ENCODE results near the gene CYLD. TPM values are rescaled to one million over a fixed set of nuclear protein-coding genes. Genes with fewer than 3 reads are reported as not detected.

CYLD gene
- total RNA-seq, 1 experiment from 2014 or later = 12.5 TPM

DNA sequence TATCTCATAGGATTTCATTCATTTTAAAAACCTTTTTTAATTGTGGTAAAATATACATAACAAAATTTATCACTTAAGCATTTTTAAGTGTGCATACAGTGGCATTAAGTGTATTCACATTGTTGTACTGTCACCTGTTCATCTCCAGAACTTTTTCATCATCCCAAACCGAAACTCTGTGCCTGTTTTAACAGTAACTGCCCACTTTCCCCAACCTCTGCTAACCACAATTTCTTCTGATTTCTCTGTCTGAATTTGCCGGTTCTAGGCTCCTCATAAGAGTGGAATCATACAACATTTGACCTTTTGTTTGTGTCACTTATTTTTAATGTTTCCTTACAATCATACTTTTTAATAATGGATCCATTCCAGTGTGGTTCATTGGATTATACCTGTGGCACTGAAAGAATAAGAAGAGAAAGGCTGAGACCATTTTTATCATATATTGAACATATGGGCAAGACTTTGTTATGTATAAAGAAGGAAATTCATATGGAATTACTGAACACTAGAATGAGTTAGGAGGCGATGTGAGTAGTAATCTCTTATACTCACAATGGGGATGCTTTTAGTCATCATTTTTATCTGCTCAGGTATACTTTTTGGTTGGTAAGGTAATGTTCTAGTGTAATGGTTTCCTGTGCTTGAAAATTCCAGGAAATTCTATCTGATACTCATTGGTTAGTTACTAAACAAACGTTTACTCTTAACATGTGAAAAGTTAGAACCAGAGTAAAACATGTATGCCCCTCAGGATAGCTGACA is 10.8 kb downstream of the CYLD start:
- no peaks in the 10 kb centered on the region for H3K4me1 ChIP-seq (ENCODE audit: insufficient read depth, low read length)
- no peak overlapping the region for H2AK5ac ChIP-seq (ENCODE audit: insufficient read length, low read length)
- no peak overlapping the region for H4K91ac ChIP-seq (ENCODE audit: insufficient read length, low read depth, low read length)
- no peak overlapping the region for H3K4ac ChIP-seq (ENCODE audit: low read depth, low read length)
- H2BK15ac ChIP-seq (ENCODE audit: low read depth, low read length) = no peak overlapping the region
- Mint-ChIP-seq H3K36me3 (ENCODE audit: insufficient read depth in 1 of 3, low read depth in 3 of 3) (peaks cover 4 to 12% (median 7%) of the 10 kb centered on the region in 3 experiments), H3K4me3 (no peak overlapping the region), H3K27me3 (ENCODE audit: low read depth) (no peaks in the 10 kb centered on the region), H3K9me3 (no peaks in the 10 kb centered on the region), H3K4me1 (peaks cover 0 to under 1% of the 10 kb centered on the region in 2 experiments; a peak in 1 of 4 replicates), H3K27ac (no peak overlapping the region)
- H3K27ac ChIP-seq (ENCODE audit: insufficient read length, low read depth, low read length) = no peak overlapping the region
- H3K9ac ChIP-seq (ENCODE audit: extremely low read depth, insufficient read length, low read length) = no peak overlapping the region
- WGBS (ENCODE audit: extremely low coverage, insufficient read length, low lambda C conversion rate) = no CpG with 5 or more reads among the region's 4 CpGs
- DNase-seq = no peak
- no peak overlapping the region for H3K14ac ChIP-seq (ENCODE audit: insufficient read depth, low read length)
- H4K20me1 ChIP-seq (ENCODE audit: control insufficient read depth, insufficient read depth, insufficient read length) = no peaks in the 10 kb centered on the region
- H2BK20ac ChIP-seq (ENCODE audit: low read depth, low read length, poor library complexity, severe bottlenecking) = no peak overlapping the region
- H2BK120ac ChIP-seq (ENCODE audit: low read depth, low read length, poor library complexity, severe bottlenecking) = no peak overlapping the region
- no peak overlapping the region for H3K4me2 ChIP-seq (ENCODE audit: insufficient read depth, insufficient read length, low read length)
- TF ChIP-seq, protein P1, sequence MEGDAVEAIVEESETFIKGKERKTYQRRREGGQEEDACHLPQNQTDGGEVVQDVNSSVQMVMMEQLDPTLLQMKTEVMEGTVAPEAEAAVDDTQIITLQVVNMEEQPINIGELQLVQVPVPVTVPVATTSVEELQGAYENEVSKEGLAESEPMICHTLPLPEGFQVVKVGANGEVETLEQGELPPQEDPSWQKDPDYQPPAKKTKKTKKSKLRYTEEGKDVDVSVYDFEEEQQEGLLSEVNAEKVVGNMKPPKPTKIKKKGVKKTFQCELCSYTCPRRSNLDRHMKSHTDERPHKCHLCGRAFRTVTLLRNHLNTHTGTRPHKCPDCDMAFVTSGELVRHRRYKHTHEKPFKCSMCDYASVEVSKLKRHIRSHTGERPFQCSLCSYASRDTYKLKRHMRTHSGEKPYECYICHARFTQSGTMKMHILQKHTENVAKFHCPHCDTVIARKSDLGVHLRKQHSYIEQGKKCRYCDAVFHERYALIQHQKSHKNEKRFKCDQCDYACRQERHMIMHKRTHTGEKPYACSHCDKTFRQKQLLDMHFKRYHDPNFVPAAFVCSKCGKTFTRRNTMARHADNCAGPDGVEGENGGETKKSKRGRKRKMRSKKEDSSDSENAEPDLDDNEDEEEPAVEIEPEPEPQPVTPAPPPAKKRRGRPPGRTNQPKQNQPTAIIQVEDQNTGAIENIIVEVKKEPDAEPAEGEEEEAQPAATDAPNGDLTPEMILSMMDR (conservative IDR thresholded peaks at IDR 0.05) = no peak
- H3K79me2 ChIP-seq (ENCODE audit: insufficient read depth, low read length) = no peaks in the 10 kb centered on the region
- no peak overlapping the region for H3K18ac ChIP-seq (ENCODE audit: insufficient read length, low read depth, low read length)
- H3K79me1 ChIP-seq (ENCODE audit: insufficient read depth, low read depth, low read length, poor library complexity, severe bottlenecking) = no peaks in the 10 kb centered on the region
- no peaks in the 10 kb centered on the region for H3K9me3 ChIP-seq (ENCODE audit: control insufficient read depth, low read depth, low read length)
- H3T11ph ChIP-seq (ENCODE audit: low read length) = no peak overlapping the region
- H3K27me3 ChIP-seq (ENCODE audit: insufficient read depth, low read length) = no peaks in the 10 kb centered on the region
- no peak overlapping the region for H2BK5ac ChIP-seq (ENCODE audit: insufficient read length, low read length)
- H3K23me2 ChIP-seq (ENCODE audit: insufficient read length, low read depth, low read length, poor library complexity, severe bottlenecking) = no peaks in the 10 kb centered on the region
- H2AFZ ChIP-seq (ENCODE audit: low read length) = no peak overlapping the region
- H3K23ac ChIP-seq (ENCODE audit: insufficient read length, low read depth, low read length) = no peak overlapping the region
- no peak overlapping the region for H4K5ac ChIP-seq (ENCODE audit: insufficient read length, low read depth, low read length)
- H2BK12ac ChIP-seq (ENCODE audit: insufficient read length, low read depth, low read length) = no peak overlapping the region
- no peak overlapping the region for H3K56ac ChIP-seq (ENCODE audit: insufficient read length, low read depth, low read length)
- no peak overlapping the region for H4K8ac ChIP-seq (replicated peaks; ENCODE audit: insufficient read length, low read depth, low read length)

Data from H9 (cell line).